Endothelial cell of umbilical vein (primary cell): ENCODE measurements around the gene ACP5. TPM values are rescaled to one million over a fixed set of nuclear protein-coding genes. Genes with fewer than 3 reads are reported as not detected.
"Not testable (repeated sequence)": the region's sequence is repeated elsewhere in the genome, so short reads cannot be mapped to it uniquely, and the experiment has no call there.

Source experiments
- BruUV-seq: library from RNA; stranded (reverse); fragments of 400-500 nt; replicated peaks from 2 replicates; lab custom pipeline; 2021; lab: Mats Ljungman, UMichigan
- CTCF ChIA-PET: fragments of 300-600, 350-600 bp; sonication (Branson Sonifier 250); formaldehyde crosslinking; loops from one replicate; lab custom pipeline; 2021; ENCODE audit warnings: antibody characterized with exemption, inconsistent platforms; lab: Charles Lee
- POLR2A ChIA-PET: fragments of 300-600, 350-600 bp; sonication (Branson Sonifier 250); formaldehyde crosslinking; loops from one replicate; lab custom pipeline; 2021; ENCODE audit warnings: antibody characterized with exemption, inconsistent platforms; lab: Charles Lee
- DNase-seq: peaks from one replicate; pipeline ENCODE4 v3.0.0-alpha.2; 2011; ENCODE audit warnings: low read depth, low spot score
- FAIRE-seq: peaks from 2 replicates; lab custom pipeline; 2011; peaks lifted over from hg19 to GRCh38; lab: Jason Lieb, UNC
- H2AFZ ChIP-seq: 2 replicates; pipeline ENCODE4 v1.6.0; 2012; ENCODE audit warnings: low read depth, low read length, control low read depth, inconsistent platforms
- H3K27ac ChIP-seq: 2 replicates; pipeline ENCODE4 v1.5.1; 2011; ENCODE audit warnings: low read depth, mild to moderate bottlenecking, control low read depth, low read length, moderate library complexity; ENCODE audit not compliant: insufficient read depth
- H3K27me3 ChIP-seq, 2 experiments: 2 replicates each; pipeline versions ENCODE4 v1.6.0 to v1.6.1; 2011; ENCODE audit warnings: low read length in 2 of 2, mixed read lengths in 1 of 2; ENCODE audit not compliant: control insufficient read depth in 2 of 2, insufficient read depth in 2 of 2
- H3K36me3 ChIP-seq, 2 experiments: 2 replicates in 1 of 2; 3 replicates in 1 of 2; pipeline ENCODE4 v1.5.1; 2011; ENCODE audit warnings: low read length in 2 of 2, mild to moderate bottlenecking in 1 of 2, moderate library complexity in 1 of 2; ENCODE audit not compliant: control insufficient read depth in 2 of 2, insufficient read depth in 2 of 2; ENCODE audit errors: extremely low read depth in 1 of 2
- H3K4me1 ChIP-seq: 3 replicates; pipeline ENCODE4 v1.5.1; 2011; ENCODE audit warnings: mild to moderate bottlenecking, low read length; ENCODE audit not compliant: control insufficient read depth, insufficient read depth; ENCODE audit errors: extremely low read depth
- H3K4me2 ChIP-seq: 2 replicates; pipeline ENCODE4 v1.6.1; 2011; ENCODE audit warnings: low read length, control low read depth, mixed read lengths; ENCODE audit not compliant: insufficient read depth
- H3K4me3 ChIP-seq, 3 experiments: fragments of 200-600 bp in 1 of 3; sonication (generic), shearing (Covaris generic) in 1 of 3; replicated peaks in 1 of 3; 2 replicates each; pipeline ENCODE4 v1.5.1; 2011 to 2016; ENCODE audit warnings: control low read depth in 3 of 3, low read length in 3 of 3, mild to moderate bottlenecking in 2 of 3, inconsistent platforms in 1 of 3, low read depth in 1 of 3, moderate library complexity in 1 of 3; ENCODE audit not compliant: insufficient read depth in 1 of 3
- H3K79me2 ChIP-seq: 2 replicates; pipeline ENCODE4 v1.6.0; 2012; ENCODE audit warnings: low read length, inconsistent platforms; ENCODE audit not compliant: control insufficient read depth, insufficient read depth
- H3K9ac ChIP-seq: replicated peaks from 2 replicates; pipeline ENCODE3; 2011; ENCODE audit warnings: low read length, control low read depth; ENCODE audit not compliant: insufficient read depth; ENCODE audit errors: extremely low read depth
- H3K9me1 ChIP-seq: replicated peaks from 3 replicates; pipeline ENCODE4 v1.6.0; 2011; ENCODE audit warnings: mild to moderate bottlenecking, low read length; ENCODE audit not compliant: control insufficient read depth, insufficient read depth; ENCODE audit errors: extremely low read depth
- H3K9me3 ChIP-seq: replicated peaks from 2 replicates; pipeline ENCODE4 v1.5.1; 2012; ENCODE audit warnings: low read length, inconsistent platforms; ENCODE audit not compliant: control insufficient read depth, insufficient read depth
- H4K20me1 ChIP-seq: replicated peaks from 2 replicates; pipeline ENCODE3; 2011; ENCODE audit warnings: mild to moderate bottlenecking, low read length; ENCODE audit not compliant: control insufficient read depth, insufficient read depth; ENCODE audit errors: extremely low read depth
- CTCF ChIP-seq, 2 donors: IDR thresholded peaks; 1 replicate in 1 of 2; 2 replicates in 1 of 2; pipeline ENCODE4 v1.5.1; 2011; ENCODE audit warnings: low read length in 2 of 2, mild to moderate bottlenecking in 2 of 2, moderate library complexity in 2 of 2, control low read depth in 1 of 2, inconsistent platforms in 1 of 2, low read depth in 1 of 2; ENCODE audit not compliant: insufficient read depth in 1 of 2; ENCODE audit errors: extremely low read depth in 1 of 2
- EZH2 ChIP-seq: IDR thresholded peaks from 2 replicates; pipeline ENCODE4 v1.6.1; 2012; ENCODE audit warnings: borderline replicate concordance, low read depth, mild to moderate bottlenecking, moderate library complexity, low read length, inconsistent platforms; ENCODE audit not compliant: severe bottlenecking
- FOS ChIP-seq: IDR thresholded peaks from 2 replicates; pipeline ENCODE4 v1.6.1; 2011; ENCODE audit warnings: mild to moderate bottlenecking, low read length, moderate library complexity, borderline replicate concordance; ENCODE audit not compliant: insufficient read depth
- GATA2 ChIP-seq: IDR thresholded peaks from 2 replicates; pipeline ENCODE4 v1.7.0; 2011; ENCODE audit warnings: low read depth, mild to moderate bottlenecking, moderate library complexity, mixed read lengths, low read length; ENCODE audit not compliant: insufficient read length, insufficient read depth
- JUN ChIP-seq: IDR thresholded peaks from 2 replicates; pipeline ENCODE4 v1.6.1; 2011; ENCODE audit warnings: borderline replicate concordance, low read depth; ENCODE audit not compliant: insufficient read length, insufficient read depth
- MAX ChIP-seq: IDR thresholded peaks from 2 replicates; pipeline ENCODE4 v1.6.1; 2011; ENCODE audit not compliant: insufficient read depth, insufficient read length
- MYC ChIP-seq: IDR thresholded peaks from one replicate; pipeline ENCODE4 v1.6.1; 2011; ENCODE audit warnings: mild to moderate bottlenecking, low read depth, low read length
- POLR2A ChIP-seq: IDR thresholded peaks from 2 replicates; pipeline ENCODE4 v1.6.1; 2012; ENCODE audit warnings: low read depth, mild to moderate bottlenecking, control low read depth, low read length
- POLR2AphosphoS5 ChIP-seq: IDR thresholded peaks from 2 replicates; pipeline ENCODE4 v1.6.1; 2012; ENCODE audit warnings: low read depth, mild to moderate bottlenecking, control low read depth, low read length, moderate library complexity; ENCODE audit not compliant: insufficient read depth
- dilution Hi-C: fragments of 300-500 bp; cut with MboI; formaldehyde crosslinking; loops from one replicate; pipeline ENCODE4 v1.15.0; 2019; ENCODE audit warnings: low sequenced_read_pairs; ENCODE audit not compliant: extremely low pct_ligation_motif_present
- intact Hi-C: fragments of 100-400 bp; cut with micrococcal nuclease; formaldehyde crosslinking; loops from one replicate; pipeline ENCODE4 v1.10.0; 2022
- polyA plus RNA-seq, 4 experiments: library from polyadenylated mRNA; depleted of rRNA in 3 of 4; stranded (reverse) in 3 of 4; unstranded in 1 of 4; fragments of >200 nt; gene quantifications; 2 replicates each; pipeline versions ENCODE4 v1.2.1 to v1.2.3, GENCODE V29; 2011 to 2012; ENCODE audit warnings: missing spikeins in 1 of 4
- total RNA-seq: library from RNA; stranded (reverse); gene quantifications from 2 replicates; pipeline ENCODE4 v1.2.3, GENCODE V29; 2021

Gene ACP5
- total and polyA plus RNA-seq, 2 donors (not counting 3 experiments of a cell fraction or from before 2014, with no cell fraction given) = 1.3 TPM; not detected in 1

- no peak for TF ChIP-seq FOS
- TF ChIP-seq POLR2A = no peak
- no peak for TF ChIP-seq EZH2
- TF ChIP-seq JUN = no peak
- TF ChIP-seq MYC = no peak
- no peak for TF ChIP-seq POLR2AphosphoS5
- no peak for TF ChIP-seq MAX
- no peak for TF ChIP-seq CTCF (IDR thresholded peaks at IDR 0.05; ENCODE audit: extremely low read depth in 1 of 2, insufficient read depth in 1 of 2, low read depth in 1 of 2, low read length in 2 of 2)
- TF ChIP-seq GATA2 = no peak
- no peak overlapping the region for H3K4me3 ChIP-seq
- BruUV-seq = no TSS peak
- DNase-seq (no peak), FAIRE-seq (no peak)
- H3K27ac ChIP-seq = no peak overlapping the region
- H3K4me2 ChIP-seq = no peak overlapping the region
- no peaks in the 10 kb centered on the region for H4K20me1 ChIP-seq
- no peaks in the 10 kb centered on the region for H3K9me3 ChIP-seq
- H3K36me3 ChIP-seq = peaks cover 0 to 1% of the 10 kb centered on the region in 2 experiments
- H3K79me2 ChIP-seq = peaks cover 36% of the 10 kb centered on the region
- intact Hi-C loops = no loop called here
- no peak overlapping the region for H2AFZ ChIP-seq
- no peaks in the 10 kb centered on the region for H3K27me3 ChIP-seq
- ChIA-PET CTCF (no interaction called here), POLR2A (no interaction called here)
- dilution Hi-C loops = no loop called here
- H3K9me1 ChIP-seq = no peaks in the 10 kb centered on the region
- H3K9ac ChIP-seq = no peak overlapping the region
- H3K4me1 ChIP-seq = no peaks in the 10 kb centered on the region
Measured at GRCh38 chr19:11606484-11606883, 29.0 kb upstream of the ACP5 start.

- not testable (repeated sequence) for FAIRE-seq
Measured at GRCh38 chr19:11599704-11600103, 22.3 kb upstream of the ACP5 start.

More at GRCh38 chr19:11599704-11600103, 22.3 kb upstream of the ACP5 start:
- dilution Hi-C loops, H3K36me3 ChIP-seq, DNase-seq, H4K20me1 ChIP-seq, H3K4me2 ChIP-seq, H3K27ac ChIP-seq, H3K4me3 ChIP-seq, BruUV-seq, H3K9ac ChIP-seq, H3K27me3 ChIP-seq, H2AFZ ChIP-seq, H3K9me1 ChIP-seq, H3K9me3 ChIP-seq, CTCF ChIA-PET, H3K4me1 ChIP-seq, POLR2A ChIA-PET: not testable (repeated sequence)
- intact Hi-C loops = loop anchor here (5.0 to 10.0 kb wide), 2 partner anchors 138 to 385 kb away; partner anchors contain the start of gene ZNF823
- peaks cover 59% of the 10 kb centered on the region for H3K79me2 ChIP-seq
